ENCODE measurements around the gene NLRP6.

- TF ChIP-seq EZH2 (IDR thresholded peaks at IDR 0.05; ENCODE audit: low read depth), result no peak
- TF ChIP-seq, protein P1, sequence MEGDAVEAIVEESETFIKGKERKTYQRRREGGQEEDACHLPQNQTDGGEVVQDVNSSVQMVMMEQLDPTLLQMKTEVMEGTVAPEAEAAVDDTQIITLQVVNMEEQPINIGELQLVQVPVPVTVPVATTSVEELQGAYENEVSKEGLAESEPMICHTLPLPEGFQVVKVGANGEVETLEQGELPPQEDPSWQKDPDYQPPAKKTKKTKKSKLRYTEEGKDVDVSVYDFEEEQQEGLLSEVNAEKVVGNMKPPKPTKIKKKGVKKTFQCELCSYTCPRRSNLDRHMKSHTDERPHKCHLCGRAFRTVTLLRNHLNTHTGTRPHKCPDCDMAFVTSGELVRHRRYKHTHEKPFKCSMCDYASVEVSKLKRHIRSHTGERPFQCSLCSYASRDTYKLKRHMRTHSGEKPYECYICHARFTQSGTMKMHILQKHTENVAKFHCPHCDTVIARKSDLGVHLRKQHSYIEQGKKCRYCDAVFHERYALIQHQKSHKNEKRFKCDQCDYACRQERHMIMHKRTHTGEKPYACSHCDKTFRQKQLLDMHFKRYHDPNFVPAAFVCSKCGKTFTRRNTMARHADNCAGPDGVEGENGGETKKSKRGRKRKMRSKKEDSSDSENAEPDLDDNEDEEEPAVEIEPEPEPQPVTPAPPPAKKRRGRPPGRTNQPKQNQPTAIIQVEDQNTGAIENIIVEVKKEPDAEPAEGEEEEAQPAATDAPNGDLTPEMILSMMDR (conservative IDR thresholded peaks at IDR 0.05), result no peak
Measured at GRCh38 chr11:282630-283360, 4.6 kb downstream of the NLRP6 start.

Data from PC-9 (cell line).